Neural cell (in vitro differentiated cells): Measurements from ENCODE around the gene PCP4L1. TPM values are rescaled to one million over a fixed set of nuclear protein-coding genes. Genes with fewer than 3 reads are reported as not detected.

Experiments
- H2AFZ ChIP-seq: fragments of 200-600, 300-800 bp; sonication (generic), shearing (Covaris generic); 2 replicates; pipeline ENCODE4 v1.6.0; 2014; ENCODE audit warnings: low read depth, mild to moderate bottlenecking, antibody characterized with exemption, low read length, moderate library complexity
- H3F3A ChIP-seq: fragments of 200-600 bp; shearing (Covaris generic); 2 replicates; pipeline ENCODE4 v1.6.1; 2016; ENCODE audit warnings: mild to moderate bottlenecking, moderate library complexity, mixed read lengths, antibody characterized with exemption, low read length; ENCODE audit not compliant: insufficient read depth, poor library complexity, severe bottlenecking
- H3K27ac ChIP-seq: fragments of 200-600, 300-800 bp; sonication (generic), shearing (Covaris generic); 2 replicates; pipeline ENCODE4 v1.5.1; 2014; ENCODE audit warnings: mild to moderate bottlenecking, low read length, moderate library complexity
- H3K27me3 ChIP-seq: fragments of 300-800, 200-600 bp; sonication (generic), shearing (Covaris generic); 2 replicates; pipeline ENCODE4 v1.6.0; 2014; ENCODE audit warnings: mild to moderate bottlenecking, low read depth, low read length, moderate library complexity; ENCODE audit not compliant: insufficient read depth
- H3K36me3 ChIP-seq: fragments of 300-800, 200-600 bp; sonication (generic), shearing (Covaris generic); 2 replicates; pipeline ENCODE4 v1.5.1; 2014; ENCODE audit warnings: mild to moderate bottlenecking, antibody characterized with exemption, low read length, moderate library complexity; ENCODE audit not compliant: insufficient read depth
- H3K4me2 ChIP-seq: fragments of 300-800, 200-600 bp; sonication (generic), shearing (Covaris generic); 2 replicates; pipeline ENCODE4 v1.6.0; 2014; ENCODE audit warnings: mild to moderate bottlenecking, low read length
- H3K4me3 ChIP-seq: fragments of 300-800, 200-600 bp; sonication (generic), shearing (Covaris generic); 2 replicates; pipeline ENCODE4 v1.5.1; 2014; ENCODE audit warnings: mild to moderate bottlenecking, low read length, moderate library complexity
- H3K79me2 ChIP-seq: fragments of 200-600 bp; shearing (Covaris generic); replicated peaks from 2 replicates; pipeline ENCODE4 v1.6.0; 2014; ENCODE audit warnings: mild to moderate bottlenecking, low read length, moderate library complexity; ENCODE audit not compliant: insufficient read depth
- H3K9ac ChIP-seq: fragments of 300-800, 200-600 bp; sonication (generic), shearing (Covaris generic); 2 replicates; pipeline ENCODE4 v1.6.1; 2016; ENCODE audit warnings: mild to moderate bottlenecking, low read length, mixed read lengths
- H3K9me2 ChIP-seq: fragments of 200-600 bp; shearing (Covaris generic); 2 replicates; pipeline ENCODE4 v1.6.1; 2016; ENCODE audit warnings: mild to moderate bottlenecking, low read length, mixed read lengths; ENCODE audit not compliant: insufficient read depth
- H3K9me3 ChIP-seq: fragments of 200-600, 300-800 bp; sonication (generic), shearing (Covaris generic); 2 replicates; pipeline ENCODE4 v1.6.1; 2016; ENCODE audit warnings: mild to moderate bottlenecking, mixed run types, low read length, moderate library complexity, mixed read lengths
- H4K20me1 ChIP-seq: fragments of 200-600 bp; shearing (Covaris generic); 2 replicates; pipeline ENCODE4 v1.6.1; 2016; ENCODE audit warnings: mild to moderate bottlenecking, mixed run types; ENCODE audit not compliant: insufficient read depth
- EP300 ChIP-seq: fragments of 450-650 bp; conservative IDR thresholded peaks from 2 replicates; pipeline ENCODE4 v1.6.1; 2014; ENCODE audit warnings: antibody characterized with exemption, mild to moderate bottlenecking, moderate library complexity; ENCODE audit not compliant: poor library complexity, severe bottlenecking
- EZH2 ChIP-seq: fragments of 200-600, 300-800 bp; shearing (Covaris generic), sonication (generic); IDR thresholded peaks from 2 replicates; pipeline ENCODE4 v1.6.1; 2014; ENCODE audit warnings: antibody characterized with exemption, low read length, borderline replicate concordance, mild to moderate bottlenecking; ENCODE audit not compliant: insufficient read depth, poor library complexity, severe bottlenecking
- MXI1 ChIP-seq: fragments of 450-650 bp; conservative IDR thresholded peaks from 2 replicates; pipeline ENCODE4 v1.6.1; 2014; ENCODE audit warnings: antibody characterized with exemption, mild to moderate bottlenecking; ENCODE audit not compliant: poor library complexity, severe bottlenecking
- POLR2AphosphoS5 ChIP-seq: IDR thresholded peaks from 2 replicates; pipeline ENCODE4 v1.6.1; 2012
- RAD21 ChIP-seq: fragments of 450-650 bp; conservative IDR thresholded peaks from 2 replicates; pipeline ENCODE4 v1.6.1; 2014; ENCODE audit warnings: antibody characterized with exemption, mild to moderate bottlenecking, moderate library complexity
- SMC3 ChIP-seq: fragments of 450-650 bp; conservative IDR thresholded peaks from 2 replicates; pipeline ENCODE4 v1.6.1; 2014; ENCODE audit warnings: antibody characterized with exemption, mild to moderate bottlenecking, moderate library complexity; ENCODE audit not compliant: poor library complexity
- TAF1 ChIP-seq: IDR thresholded peaks from 2 replicates; pipeline ENCODE4 v1.6.1; 2012; ENCODE audit warnings: low read depth
- polyA plus RNA-seq: library from polyadenylated mRNA; depleted of rRNA; stranded (reverse); fragments of >200 nt; gene quantifications from 2 replicates; pipeline ENCODE4 v1.2.3, GENCODE V29; 2014
- TF ChIP-seq, protein P1 (sequence below): IDR thresholded peaks from 2 replicates; pipeline ENCODE4 v1.6.1; 2012; ENCODE audit warnings: borderline replicate concordance
- TF ChIP-seq, protein P2 (sequence below): fragments of 450-650 bp; IDR thresholded peaks from 2 replicates; pipeline ENCODE4 v1.5.1; 2014; ENCODE audit warnings: antibody characterized with exemption, mild to moderate bottlenecking, moderate library complexity; ENCODE audit not compliant: poor library complexity, severe bottlenecking

Gene PCP4L1
- polyA plus RNA-seq, 1 donor from 2014 or later = 51.2 TPM

DNA sequence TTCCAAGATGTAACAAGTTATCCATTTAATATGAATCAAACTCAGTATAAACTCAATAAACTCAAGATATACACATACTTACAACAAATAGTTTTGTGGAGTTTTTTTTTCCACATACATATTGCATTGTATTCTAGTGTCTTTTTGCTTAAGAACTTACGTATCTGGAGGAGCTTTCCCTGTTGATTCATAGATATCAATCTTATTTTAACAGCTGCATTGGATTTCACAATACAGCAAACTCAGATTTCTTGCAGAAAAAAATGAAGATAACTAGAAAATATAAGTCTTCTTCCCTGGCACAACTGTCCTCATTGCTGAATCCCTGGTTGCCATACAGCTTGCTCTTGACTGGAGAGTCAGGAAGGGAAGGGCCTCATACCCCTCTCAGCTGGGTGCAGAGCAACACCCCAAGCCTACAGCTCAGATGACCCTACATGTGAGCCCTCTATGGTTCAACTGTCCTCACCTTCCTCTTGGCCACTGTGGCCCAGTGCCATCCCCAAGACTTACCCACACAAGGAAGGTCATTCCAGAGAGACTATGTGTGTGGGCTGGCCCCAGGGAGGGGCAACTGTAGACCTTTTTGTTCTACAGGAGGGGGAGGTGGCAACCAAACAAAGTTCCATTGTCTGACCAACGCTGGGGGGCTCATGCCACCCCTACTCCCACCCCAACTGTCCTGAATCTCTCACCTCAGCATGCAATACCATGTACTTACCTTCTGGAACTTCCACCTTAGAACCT lies 49.5 kb downstream of the PCP4L1 start:
- H3K79me2 ChIP-seq = peaks cover 6% of the 10 kb centered on the region
- no peaks in the 10 kb centered on the region for H3K27me3 ChIP-seq
- no peak overlapping the region for H3K4me2 ChIP-seq
- TF ChIP-seq TAF1 = no peak
- no peak for TF ChIP-seq EP300
- TF ChIP-seq EZH2 = no peak
- no peak for TF ChIP-seq SMC3
- TF ChIP-seq RAD21 = no peak
- TF ChIP-seq, protein P1, sequence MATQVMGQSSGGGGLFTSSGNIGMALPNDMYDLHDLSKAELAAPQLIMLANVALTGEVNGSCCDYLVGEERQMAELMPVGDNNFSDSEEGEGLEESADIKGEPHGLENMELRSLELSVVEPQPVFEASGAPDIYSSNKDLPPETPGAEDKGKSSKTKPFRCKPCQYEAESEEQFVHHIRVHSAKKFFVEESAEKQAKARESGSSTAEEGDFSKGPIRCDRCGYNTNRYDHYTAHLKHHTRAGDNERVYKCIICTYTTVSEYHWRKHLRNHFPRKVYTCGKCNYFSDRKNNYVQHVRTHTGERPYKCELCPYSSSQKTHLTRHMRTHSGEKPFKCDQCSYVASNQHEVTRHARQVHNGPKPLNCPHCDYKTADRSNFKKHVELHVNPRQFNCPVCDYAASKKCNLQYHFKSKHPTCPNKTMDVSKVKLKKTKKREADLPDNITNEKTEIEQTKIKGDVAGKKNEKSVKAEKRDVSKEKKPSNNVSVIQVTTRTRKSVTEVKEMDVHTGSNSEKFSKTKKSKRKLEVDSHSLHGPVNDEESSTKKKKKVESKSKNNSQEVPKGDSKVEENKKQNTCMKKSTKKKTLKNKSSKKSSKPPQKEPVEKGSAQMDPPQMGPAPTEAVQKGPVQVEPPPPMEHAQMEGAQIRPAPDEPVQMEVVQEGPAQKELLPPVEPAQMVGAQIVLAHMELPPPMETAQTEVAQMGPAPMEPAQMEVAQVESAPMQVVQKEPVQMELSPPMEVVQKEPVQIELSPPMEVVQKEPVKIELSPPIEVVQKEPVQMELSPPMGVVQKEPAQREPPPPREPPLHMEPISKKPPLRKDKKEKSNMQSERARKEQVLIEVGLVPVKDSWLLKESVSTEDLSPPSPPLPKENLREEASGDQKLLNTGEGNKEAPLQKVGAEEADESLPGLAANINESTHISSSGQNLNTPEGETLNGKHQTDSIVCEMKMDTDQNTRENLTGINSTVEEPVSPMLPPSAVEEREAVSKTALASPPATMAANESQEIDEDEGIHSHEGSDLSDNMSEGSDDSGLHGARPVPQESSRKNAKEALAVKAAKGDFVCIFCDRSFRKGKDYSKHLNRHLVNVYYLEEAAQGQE = no peak
- TF ChIP-seq MXI1 = no peak
- TF ChIP-seq, protein P2, sequence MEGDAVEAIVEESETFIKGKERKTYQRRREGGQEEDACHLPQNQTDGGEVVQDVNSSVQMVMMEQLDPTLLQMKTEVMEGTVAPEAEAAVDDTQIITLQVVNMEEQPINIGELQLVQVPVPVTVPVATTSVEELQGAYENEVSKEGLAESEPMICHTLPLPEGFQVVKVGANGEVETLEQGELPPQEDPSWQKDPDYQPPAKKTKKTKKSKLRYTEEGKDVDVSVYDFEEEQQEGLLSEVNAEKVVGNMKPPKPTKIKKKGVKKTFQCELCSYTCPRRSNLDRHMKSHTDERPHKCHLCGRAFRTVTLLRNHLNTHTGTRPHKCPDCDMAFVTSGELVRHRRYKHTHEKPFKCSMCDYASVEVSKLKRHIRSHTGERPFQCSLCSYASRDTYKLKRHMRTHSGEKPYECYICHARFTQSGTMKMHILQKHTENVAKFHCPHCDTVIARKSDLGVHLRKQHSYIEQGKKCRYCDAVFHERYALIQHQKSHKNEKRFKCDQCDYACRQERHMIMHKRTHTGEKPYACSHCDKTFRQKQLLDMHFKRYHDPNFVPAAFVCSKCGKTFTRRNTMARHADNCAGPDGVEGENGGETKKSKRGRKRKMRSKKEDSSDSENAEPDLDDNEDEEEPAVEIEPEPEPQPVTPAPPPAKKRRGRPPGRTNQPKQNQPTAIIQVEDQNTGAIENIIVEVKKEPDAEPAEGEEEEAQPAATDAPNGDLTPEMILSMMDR = no peak
- TF ChIP-seq POLR2AphosphoS5 = no peak
- no peaks in the 10 kb centered on the region for H4K20me1 ChIP-seq
- H3K36me3 ChIP-seq = no peaks in the 10 kb centered on the region
- H3K9ac ChIP-seq = no peak overlapping the region
- no peak overlapping the region for H2AFZ ChIP-seq
- no peaks in the 10 kb centered on the region for H3K9me2 ChIP-seq
- no peaks in the 10 kb centered on the region for H3F3A ChIP-seq
- H3K4me3 ChIP-seq = no peak overlapping the region
- H3K9me3 ChIP-seq = no peaks in the 10 kb centered on the region
- H3K27ac ChIP-seq = no peak overlapping the region

DNA sequence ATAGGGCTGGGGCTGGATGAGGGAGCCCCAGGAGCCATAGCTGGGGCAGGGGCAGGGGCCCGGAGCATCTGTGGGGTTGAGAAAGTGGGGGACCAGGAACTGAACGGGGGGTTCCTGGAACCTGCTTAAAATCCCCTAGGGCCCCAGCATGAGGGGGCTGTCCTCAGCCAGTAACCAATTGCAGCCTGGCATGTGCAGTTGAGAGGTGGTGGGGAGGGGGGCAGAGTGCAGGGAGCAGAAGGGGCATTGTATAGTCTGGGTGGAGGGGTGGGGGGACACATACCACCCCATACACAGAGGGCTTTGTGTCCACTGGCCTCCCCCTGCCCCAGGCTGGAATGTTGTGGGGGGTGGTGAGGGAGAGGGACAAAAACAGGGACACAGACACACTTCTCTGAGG lies 51.3 kb downstream of the PCP4L1 start, which contains the start of gene MPZ:
Gene MPZ (minus strand): TSS at position 101 of the 400 bp plus-strand sequence. CDS start 63 bp downstream, at position 38.
- no peak within 1 kb of the TSS for H2AFZ ChIP-seq
- no peaks in the 10 kb centered on the region for H3F3A ChIP-seq
- H3K9me3 ChIP-seq = no peaks in the 10 kb centered on the region
- peaks cover 3% of the 10 kb centered on the region for H3K79me2 ChIP-seq
- TF ChIP-seq EP300 (no peak), SMC3 (no peak), POLR2AphosphoS5 (no peak), EZH2 (no peak), RAD21 (no peak), TAF1 (no peak), MXI1 (no peak)
- TF ChIP-seq, protein P2 = no peak
- TF ChIP-seq, protein P1 = no peak
- H4K20me1 ChIP-seq = no peaks in the 10 kb centered on the region
- no peak within 1 kb of the TSS for H3K9ac ChIP-seq
- no peak within 1 kb of the TSS for H3K4me3 ChIP-seq
- H3K36me3 ChIP-seq = no peaks in the 10 kb centered on the region
- H3K27ac ChIP-seq = no peak within 1 kb of the TSS
- no peaks in the 10 kb centered on the region for H3K27me3 ChIP-seq
- no peak within 1 kb of the TSS for H3K4me2 ChIP-seq
- no peaks in the 10 kb centered on the region for H3K9me2 ChIP-seq
